NCI-H2171 (cell line): ENCODE results near the gene ZSCAN10.

Experiments used
- DNase-seq: peaks from one replicate; lab custom pipeline; 2025; lab: John Stamatoyannopoulos, UW

Gene ZSCAN10

DNA sequence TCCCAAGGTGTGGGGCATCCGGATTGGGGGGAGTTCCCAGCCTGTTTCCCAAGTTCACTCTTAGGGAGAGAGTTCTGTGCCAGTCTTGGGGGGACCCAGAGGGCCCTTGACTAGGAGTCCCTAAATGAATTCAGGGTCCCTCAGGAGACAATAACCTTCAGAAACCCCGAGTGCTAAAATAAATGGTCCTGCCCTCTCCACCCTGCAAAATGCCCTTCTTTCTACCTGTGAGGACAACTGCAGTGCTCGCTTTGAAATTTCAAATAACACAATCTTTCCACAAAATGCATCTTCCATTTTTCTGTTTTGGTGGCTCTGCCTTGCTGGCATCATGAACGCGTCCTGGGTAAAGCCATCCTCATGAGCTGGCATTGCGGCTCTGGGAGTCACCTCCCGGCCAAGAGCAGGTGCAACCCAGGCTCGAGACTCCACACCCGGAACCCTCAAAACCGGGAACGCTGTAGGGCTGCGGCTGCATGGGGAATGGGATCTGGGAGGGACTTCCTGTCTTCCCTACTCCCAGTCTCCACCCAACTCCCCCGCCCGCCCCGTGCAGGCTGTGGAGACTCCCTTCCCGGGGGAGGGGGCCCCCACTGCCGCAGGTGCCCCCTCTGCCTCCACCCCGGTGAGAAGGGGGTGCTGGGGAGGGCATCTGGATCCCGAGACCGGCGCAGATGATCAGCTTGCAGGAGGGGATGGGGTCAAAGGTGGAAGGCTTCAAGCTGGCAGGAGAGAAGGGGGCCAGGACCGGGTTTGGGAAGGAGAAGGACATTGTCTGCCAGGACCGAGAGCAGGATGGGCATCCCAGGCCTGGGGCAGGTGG is 13.2 kb upstream of the ZSCAN10 start, which contains the start of gene ZNF205:
Gene ZNF205, plus strand, starts transcription at position 529 of the 823 bp plus-strand sequence. CDS start 845 bp downstream, outside the sequence.
- peak; percentile 79 for DNase-seq

GRCh38 chr16:3106205-3106928 is 7.3 kb upstream of the ZSCAN10 start:
- DNase-seq, result peak; percentile 93

GRCh38 chr16:3101841-3102470 is 2.9 kb upstream of the ZSCAN10 start:
- DNase-seq, result no peak

GRCh38 chr16:3101018-3101840 is 2.1 kb upstream of the ZSCAN10 start:
- no peak for DNase-seq

DNA sequence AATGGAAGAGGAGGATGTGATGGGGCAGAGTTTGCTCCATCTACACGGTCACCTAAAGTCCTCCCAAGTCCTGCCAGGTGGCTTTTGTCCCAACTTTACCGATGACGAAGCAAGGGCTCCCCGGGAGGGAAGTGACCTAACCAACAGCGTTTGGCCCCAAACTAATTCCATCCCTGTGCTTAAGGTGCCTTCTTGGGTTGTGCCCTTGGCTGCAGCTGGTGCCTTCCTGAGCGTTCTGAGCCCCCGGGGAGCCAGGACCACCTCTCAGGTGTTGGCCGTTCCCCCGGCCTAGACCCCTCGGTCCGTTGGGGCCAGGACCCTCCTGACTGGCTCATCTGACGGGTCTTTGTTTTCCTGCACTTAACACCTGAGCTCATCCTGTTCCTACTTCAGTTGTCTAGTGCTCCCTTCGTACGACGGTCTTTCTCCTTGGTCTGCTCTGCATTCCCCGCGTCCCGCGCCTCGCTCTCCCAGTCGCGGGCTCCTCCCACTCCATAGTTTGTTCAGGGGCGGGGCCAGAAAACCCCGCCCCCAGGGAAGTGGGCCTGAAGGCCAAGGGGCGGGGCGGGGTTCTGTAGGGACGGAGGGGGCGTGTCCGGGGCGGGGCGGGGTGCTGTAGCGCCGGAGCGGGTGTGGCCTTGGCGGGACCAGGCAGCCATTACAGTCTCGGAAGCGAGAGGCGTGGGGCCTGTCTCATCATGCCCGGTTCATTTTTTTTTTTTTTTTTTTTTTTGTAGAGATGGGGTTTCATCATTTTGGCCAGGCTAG is 822 bp upstream of the ZSCAN10 start:
- DNase-seq, result peak; percentile 96

GRCh38 chr16:3099395-3099731 is 269 bp upstream of the ZSCAN10 start:
- DNase-seq, result no peak

DNA sequence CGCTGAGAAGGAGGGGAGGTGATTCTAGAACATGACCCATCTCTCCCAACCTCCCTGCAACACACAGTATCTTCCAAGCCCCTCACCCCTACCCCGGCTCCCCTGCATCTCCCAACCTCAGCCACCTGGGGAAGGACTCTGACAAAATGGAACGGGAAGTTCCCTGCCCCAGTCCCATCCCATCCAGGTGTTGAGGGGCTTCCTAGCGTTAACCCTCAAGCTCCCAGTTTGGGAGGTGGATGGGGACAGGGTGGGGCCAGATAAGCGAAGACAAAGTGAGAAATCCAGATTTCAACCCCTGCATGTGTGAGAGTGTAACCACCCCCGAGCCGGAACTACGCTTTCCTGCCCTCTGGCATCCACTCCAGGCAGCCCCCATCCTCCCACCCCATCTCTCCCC is 1.8 kb downstream of the ZSCAN10 start:
- no peak for DNase-seq

- DNase-seq, result no peak
These were observed 2.7 kb downstream of the ZSCAN10 start for GRCh38 chr16:3096362-3096761.

- no peak for DNase-seq
These were observed 3.2 kb downstream of the ZSCAN10 start for GRCh38 chr16:3095869-3096268.

DNA sequence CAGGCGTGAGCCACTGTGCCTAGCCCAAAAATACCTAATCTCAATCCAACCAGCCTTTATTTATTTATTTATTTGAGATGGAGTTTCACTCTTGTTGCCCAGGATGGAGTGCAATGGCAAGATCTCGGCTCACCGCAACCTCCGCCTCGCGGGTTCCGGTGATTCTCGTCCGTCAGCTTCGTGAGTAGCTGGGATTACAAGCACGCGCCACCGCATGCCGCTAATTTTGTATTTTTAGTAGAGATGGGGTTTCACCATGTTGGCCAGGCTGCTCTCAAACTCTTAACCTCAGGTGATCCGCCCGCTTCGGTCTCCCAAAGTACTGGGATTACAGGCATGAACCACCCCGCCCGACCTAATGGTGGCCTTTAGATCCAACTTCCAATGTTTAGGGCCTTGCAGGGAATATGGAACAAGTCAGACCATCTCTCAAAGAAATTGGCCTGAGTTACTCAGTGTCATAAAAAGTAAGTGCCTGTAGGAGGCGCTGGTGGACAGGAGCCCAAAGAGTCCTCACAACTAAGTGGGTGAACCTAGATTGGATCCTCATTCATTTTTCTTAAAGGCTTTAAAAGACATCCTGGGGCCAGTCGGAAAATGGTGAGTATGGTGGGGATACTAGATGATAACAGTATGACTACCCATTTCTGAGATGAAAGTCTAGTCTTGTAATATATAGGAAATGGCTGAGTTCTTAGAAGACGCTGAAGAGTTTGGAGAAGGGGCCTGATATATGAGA is 4.6 kb downstream of the ZSCAN10 start:
- DNase-seq, result no peak

- DNase-seq, result no peak
These were observed 6.6 kb downstream of the ZSCAN10 start for GRCh38 chr16:3092501-3092941.

- DNase-seq, result no peak
These were observed 7.5 kb downstream of the ZSCAN10 start for GRCh38 chr16:3091551-3091950.

DNA sequence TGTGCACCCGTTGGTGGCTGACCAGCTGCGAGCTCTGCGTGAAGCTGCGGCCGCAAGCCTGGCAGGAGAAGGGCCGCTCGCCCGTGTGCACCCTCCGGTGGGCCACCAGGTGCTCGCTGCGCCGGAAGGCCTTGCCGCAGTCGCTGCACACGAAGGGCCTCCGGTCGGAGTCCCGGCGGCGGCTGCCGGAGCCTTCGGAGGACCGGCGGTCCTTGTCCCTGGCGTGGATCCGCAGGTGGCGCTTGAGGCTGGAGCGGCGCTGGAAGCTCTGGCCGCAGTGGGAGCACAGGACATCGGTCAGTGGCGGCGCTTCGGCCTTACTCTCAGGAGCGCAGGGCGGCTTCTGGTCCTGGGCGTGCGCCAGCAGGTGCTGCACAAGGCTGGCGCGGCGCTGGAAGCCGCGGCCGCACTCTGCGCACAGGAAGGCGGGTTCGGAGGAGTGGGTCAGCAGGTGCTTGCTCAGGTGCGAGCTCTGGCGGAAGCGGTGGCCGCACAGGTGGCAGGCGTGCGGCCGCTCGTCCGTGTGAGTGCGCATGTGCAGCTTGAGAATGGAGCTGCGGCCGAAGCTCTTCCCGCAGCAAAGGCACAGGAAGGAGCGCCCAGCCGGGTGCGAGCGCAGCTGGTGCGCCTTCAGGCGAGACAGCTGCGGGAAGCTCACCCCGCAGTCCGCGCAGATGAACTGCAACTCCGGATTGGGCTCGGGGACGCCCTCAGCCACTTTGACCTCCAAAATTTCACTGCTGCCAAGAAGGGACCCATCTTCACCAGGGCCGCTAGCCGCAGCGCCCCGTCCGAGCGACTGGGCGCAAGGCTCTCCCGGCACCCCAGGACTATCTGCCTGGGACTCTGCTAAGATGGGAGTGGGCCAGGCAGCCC is 9.1 kb downstream of the ZSCAN10 start:
- no peak for DNase-seq

- no peak for DNase-seq
These were observed 10.0 kb downstream of the ZSCAN10 start for GRCh38 chr16:3088925-3089716.

GRCh38 chr16:3088450-3088849 is 10.6 kb downstream of the ZSCAN10 start:
- DNase-seq, result no peak

DNA sequence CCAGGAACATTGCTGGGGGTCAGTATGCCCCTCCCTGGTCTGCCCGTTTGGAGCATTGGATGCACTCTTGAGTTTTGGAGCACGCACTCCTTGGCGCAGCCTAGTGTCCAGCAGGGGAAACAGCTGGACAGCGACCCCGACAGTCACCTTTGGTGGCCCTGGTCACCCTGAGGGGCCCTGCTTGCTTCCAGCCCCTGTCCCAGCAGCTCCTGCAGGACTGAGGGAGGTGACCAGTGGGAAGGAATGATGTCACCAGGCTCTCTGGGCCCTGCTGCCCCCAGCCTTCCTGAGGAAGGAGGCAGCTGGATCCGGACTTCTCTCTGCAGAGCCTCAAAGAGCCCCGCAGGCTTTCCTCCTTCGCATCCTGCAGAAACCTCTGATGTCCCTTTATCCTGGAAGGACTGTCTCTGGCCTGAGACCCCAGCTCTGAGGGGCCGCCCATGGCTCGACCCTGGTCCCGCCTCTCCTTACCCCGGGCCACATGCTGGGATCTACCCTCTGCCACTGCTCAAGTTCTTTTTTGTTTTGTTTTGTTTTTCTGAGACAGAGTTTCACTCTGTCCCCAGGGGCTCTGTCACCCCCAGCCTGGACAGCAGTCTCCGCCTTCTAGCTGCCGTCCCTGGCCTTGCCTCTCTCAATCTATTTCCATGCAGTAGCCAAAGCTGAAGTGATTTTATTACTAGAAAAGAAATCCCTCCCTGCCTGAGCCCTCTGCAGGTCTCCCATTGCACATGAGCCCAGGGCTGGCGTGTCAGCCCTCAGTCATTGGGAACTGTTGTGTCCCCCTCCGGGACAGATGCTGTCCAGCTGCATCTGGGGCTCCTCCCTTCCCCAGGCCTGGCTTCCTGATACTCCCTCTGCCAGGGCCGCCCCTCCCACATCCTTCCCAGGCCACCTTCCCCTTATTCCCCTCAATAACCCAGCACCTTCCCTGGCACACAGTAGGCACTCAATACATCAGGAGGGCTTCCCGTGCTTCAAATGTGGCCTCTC is 11.6 kb downstream of the ZSCAN10 start:
- no peak for DNase-seq

DNA sequence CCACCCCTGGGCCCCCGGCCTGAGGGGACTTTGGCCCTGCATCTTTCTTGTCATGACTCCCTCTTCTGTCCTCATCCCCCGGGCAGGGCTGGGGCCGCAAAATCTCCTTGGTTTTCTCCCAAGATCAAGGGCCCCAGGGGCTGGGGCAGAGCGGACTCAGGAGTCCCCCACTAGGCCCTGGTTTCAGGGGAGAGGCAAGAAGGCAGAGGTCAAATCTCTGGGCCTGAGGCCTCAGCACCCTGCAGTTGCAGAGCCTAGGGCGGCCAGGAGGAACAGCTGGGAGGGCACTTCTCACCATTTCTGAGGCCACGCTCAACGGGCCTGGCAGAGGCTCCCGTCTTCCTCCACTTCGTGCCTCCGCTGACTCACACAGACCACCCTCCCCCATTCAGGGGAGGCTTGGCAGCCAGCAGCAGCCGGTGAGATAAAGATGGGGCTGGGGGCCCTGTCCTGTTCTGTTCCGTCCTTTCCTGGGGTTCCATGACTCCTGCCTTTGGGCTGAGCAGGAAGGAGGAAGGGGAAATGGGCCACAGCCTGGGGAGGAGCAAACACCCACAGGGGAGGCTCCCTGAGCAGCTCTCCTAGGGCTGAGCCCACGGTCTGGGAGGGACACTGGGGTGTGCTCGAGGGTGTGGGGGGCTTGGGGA is 12.4 kb downstream of the ZSCAN10 start:
- DNase-seq, result no peak
